ENCODE measurements around the gene BTG4.

BTG4 gene

DNA sequence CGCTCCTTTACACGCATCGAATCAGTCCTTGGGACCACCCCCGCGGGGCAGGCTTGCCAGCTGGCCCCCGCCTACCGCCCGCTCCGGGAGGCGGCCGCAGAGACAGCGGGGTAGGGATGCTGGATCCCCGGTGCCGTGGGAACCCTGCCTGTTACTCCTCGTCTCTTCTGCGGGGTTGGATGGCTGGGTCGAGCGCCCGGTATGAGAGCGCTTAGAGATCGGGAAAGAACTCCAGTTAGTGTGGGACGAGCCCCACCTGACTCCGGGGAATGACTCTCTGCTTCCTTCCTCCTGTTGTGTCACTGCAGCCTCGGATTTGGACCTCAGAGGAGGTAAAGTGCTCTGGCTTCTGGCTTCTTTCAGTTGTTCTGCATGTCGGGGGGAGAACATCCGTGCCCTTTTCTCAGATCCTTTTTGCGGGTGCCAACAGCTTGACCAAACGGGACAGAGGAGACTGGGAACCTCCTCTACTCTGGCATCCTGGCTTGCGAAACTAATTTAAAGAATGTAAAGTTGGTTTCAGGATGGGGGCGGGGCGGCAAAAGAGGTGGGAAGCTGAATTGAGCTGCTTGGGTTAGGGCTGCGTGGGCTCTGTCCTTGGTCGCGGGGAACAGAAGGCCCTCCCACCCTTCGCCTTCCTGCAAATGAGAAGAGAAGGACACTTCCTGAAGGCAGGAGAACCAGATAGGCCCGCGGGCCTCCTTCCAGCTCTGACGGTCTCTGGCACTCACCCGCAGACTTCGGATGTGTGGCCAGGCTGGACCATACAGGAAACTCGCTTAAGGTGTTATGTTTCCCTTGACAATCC lies 29.3 kb upstream of the BTG4 start:
- ChIA-PET POLR2A (no interaction called here), CTCF (interaction anchor here (1.0 to 1.3 kb wide), 3 partner anchors 9 to 91 kb away, joined by 3 read pairs; no protein-coding TSS in a partner anchor)
- Histone ChIP-seq H3K9me3 (ENCODE audit: control extremely low read depth in 1 of 5, control insufficient read depth in 4 of 5, insufficient read depth in 2 of 5, low read depth in 1 of 5, low read length in 4 of 5) (peaks cover 0 to 3% (median 0%) of the 10 kb centered on the region in 5 experiments), H3K4me1 (ENCODE audit: control extremely low read depth in 1 of 4, control insufficient read depth in 4 of 4, insufficient read depth in 4 of 4, low read length in 3 of 4) (peaks cover 0 to 33% (median 25%) of the 10 kb centered on the region in 4 experiments), H3K4me3 (ENCODE audit: control insufficient read depth in 1 of 7, extremely low read depth in 1 of 7, insufficient read depth in 4 of 7, low read depth in 2 of 7, low read length in 6 of 7) (peak overlapping the region; percentile 15 to 80 (median 56)), H3K36me3 (ENCODE audit: control insufficient read depth in 4 of 4, insufficient read depth in 4 of 4, low read length in 3 of 4) (no peaks in the 10 kb centered on the region), H3K27ac (ENCODE audit: insufficient read depth in 1 of 2, low read depth in 1 of 2, low read length in 2 of 2, poor library complexity in 1 of 2, severe bottlenecking in 2 of 2) (no peak overlapping the region), H3K27me3 (replicated peaks in 2 of 5; ENCODE audit: control insufficient read depth in 4 of 5, insufficient read depth in 5 of 5, low read length in 4 of 5) (peaks cover 0 to 36% (median 25%) of the 10 kb centered on the region in 5 experiments)
- WGBS (ENCODE audit: insufficient coverage): 4% methylated on average over 39 of the region's 41 CpGs
- peak in 2 of 3 donors; percentile 34 to 41 for DNase-seq

DNA sequence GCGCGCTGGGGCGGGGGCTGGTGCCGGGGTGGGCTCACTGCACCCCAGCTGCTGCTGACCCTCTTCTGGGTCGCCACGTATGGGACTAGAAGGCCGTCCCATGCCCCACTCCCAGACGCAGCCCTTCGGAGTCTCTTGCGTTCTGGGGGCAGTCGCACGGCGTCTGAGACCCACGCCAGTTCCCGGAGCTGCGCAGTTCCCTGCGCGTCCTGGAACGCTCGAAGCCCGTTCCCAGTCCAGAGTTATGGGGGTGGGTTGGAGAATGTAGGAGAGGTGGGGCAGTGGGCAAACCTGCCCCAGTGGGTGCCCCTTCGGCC lies 28.7 kb upstream of the BTG4 start:
- CTCF ChIA-PET: interaction anchor here (1.0 kb wide), 1 partner anchor 10 kb away, joined by 3 read pairs; no protein-coding TSS in a partner anchor
- Histone ChIP-seq H3K36me3 (ENCODE audit: control insufficient read depth in 4 of 4, insufficient read depth in 4 of 4, low read length in 3 of 4) (no peaks in the 10 kb centered on the region), H3K27ac (ENCODE audit: insufficient read depth in 1 of 2, low read depth in 1 of 2, low read length in 2 of 2, poor library complexity in 1 of 2, severe bottlenecking in 2 of 2) (no peak overlapping the region), H3K4me1 (ENCODE audit: control extremely low read depth in 1 of 4, control insufficient read depth in 4 of 4, insufficient read depth in 4 of 4, low read length in 3 of 4) (peaks cover 0 to 33% (median 25%) of the 10 kb centered on the region in 4 experiments), H3K27me3 (replicated peaks in 2 of 5; ENCODE audit: control insufficient read depth in 4 of 5, insufficient read depth in 5 of 5, low read length in 4 of 5) (peaks cover 0 to 36% (median 25%) of the 10 kb centered on the region in 5 experiments), H3K9me3 (ENCODE audit: control extremely low read depth in 1 of 5, control insufficient read depth in 4 of 5, insufficient read depth in 2 of 5, low read depth in 1 of 5, low read length in 4 of 5) (peaks cover 0 to 3% (median 0%) of the 10 kb centered on the region in 5 experiments), H3K4me3 (ENCODE audit: control insufficient read depth in 1 of 7, extremely low read depth in 1 of 7, insufficient read depth in 4 of 7, low read depth in 2 of 7, low read length in 6 of 7) (peak overlapping the region; percentile 4 to 80 (median 56))
- POLR2A ChIA-PET: interaction anchor here (0.6 kb wide), 1 partner anchor 13 kb away, joined by 3 read pairs; no protein-coding TSS in a partner anchor
- under 1% methylated on average over 14 of the region's 22 CpGs for WGBS (ENCODE audit: insufficient coverage)
- DNase-seq: no peak

DNA sequence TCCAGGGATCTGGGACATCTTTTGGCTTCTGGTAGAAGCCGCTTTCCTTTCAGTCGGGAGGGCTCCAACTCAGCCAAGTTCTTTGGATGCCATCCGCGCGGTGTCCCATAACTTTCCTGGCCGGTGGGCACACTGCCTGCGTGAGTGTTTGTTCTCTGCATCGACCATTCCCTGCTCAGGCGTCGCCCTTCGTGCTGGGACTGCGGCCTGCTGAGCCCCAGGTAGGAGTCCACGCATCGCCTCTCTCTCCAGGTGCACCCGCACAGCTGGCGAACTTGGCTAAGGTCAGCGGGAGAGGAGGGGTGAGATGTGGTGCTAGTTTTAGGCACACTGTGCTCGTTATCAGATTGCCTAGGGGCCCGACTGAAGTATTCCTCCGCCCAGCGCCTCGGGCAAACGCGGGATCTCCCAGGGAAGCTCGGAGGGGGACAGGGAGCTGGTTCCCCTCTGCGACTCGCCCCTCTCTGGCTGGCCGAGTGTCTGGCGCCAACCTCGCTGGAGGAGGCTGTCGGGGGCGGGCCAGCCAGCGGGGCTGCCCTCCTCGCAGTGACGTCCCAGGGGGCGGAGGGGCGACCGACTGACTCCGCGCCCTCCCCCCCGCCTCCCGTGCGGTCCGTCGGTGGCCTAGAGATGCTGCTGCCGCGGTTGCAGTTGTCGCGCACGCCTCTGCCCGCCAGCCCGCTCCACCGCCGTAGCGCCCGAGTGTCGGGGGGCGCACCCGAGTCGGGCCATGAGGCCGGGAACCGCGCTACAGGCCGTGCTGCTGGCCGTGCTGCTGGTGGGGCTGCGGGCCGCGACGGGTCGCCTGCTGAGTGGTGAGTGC lies 28.1 kb upstream of the BTG4 start, which contains the start of gene LAYN:
Gene LAYN (plus strand): TSS at position 607 of the 823 bp plus-strand sequence. CDS start 124 bp downstream, at position 731.
- peak; percentile 29 to 77 (median 62) for DNase-seq
- CTCF ChIA-PET: no interaction called here
- Histone ChIP-seq H3K27ac (ENCODE audit: insufficient read depth in 1 of 2, low read depth in 1 of 2, low read length in 2 of 2, poor library complexity in 1 of 2, severe bottlenecking in 2 of 2) (no peak within 1 kb of the TSS), H3K27me3 (replicated peaks in 2 of 5; ENCODE audit: control insufficient read depth in 4 of 5, insufficient read depth in 5 of 5, low read length in 4 of 5) (peaks cover 0 to 36% (median 25%) of the 10 kb centered on the region in 5 experiments), H3K36me3 (ENCODE audit: control insufficient read depth in 4 of 4, insufficient read depth in 4 of 4, low read length in 3 of 4) (no peaks in the 10 kb centered on the region), H3K4me3 (ENCODE audit: control insufficient read depth in 1 of 7, extremely low read depth in 1 of 7, insufficient read depth in 4 of 7, low read depth in 2 of 7, low read length in 6 of 7) (peak within 1 kb of the TSS; percentile 15 to 80 (median 56)), H3K4me1 (ENCODE audit: control extremely low read depth in 1 of 4, control insufficient read depth in 4 of 4, insufficient read depth in 4 of 4, low read length in 3 of 4) (peaks cover 0 to 33% (median 25%) of the 10 kb centered on the region in 4 experiments), H3K9me3 (ENCODE audit: control extremely low read depth in 1 of 5, control insufficient read depth in 4 of 5, insufficient read depth in 2 of 5, low read depth in 1 of 5, low read length in 4 of 5) (peaks cover 0 to 3% (median 0%) of the 10 kb centered on the region in 5 experiments)
- WGBS (ENCODE audit: insufficient coverage): 9% methylated on average over 49 of the region's 70 CpGs
- POLR2A ChIA-PET: interaction anchor here (0.6 kb wide), 1 partner anchor 14 kb away, joined by 3 read pairs; no protein-coding TSS in a partner anchor

DNA sequence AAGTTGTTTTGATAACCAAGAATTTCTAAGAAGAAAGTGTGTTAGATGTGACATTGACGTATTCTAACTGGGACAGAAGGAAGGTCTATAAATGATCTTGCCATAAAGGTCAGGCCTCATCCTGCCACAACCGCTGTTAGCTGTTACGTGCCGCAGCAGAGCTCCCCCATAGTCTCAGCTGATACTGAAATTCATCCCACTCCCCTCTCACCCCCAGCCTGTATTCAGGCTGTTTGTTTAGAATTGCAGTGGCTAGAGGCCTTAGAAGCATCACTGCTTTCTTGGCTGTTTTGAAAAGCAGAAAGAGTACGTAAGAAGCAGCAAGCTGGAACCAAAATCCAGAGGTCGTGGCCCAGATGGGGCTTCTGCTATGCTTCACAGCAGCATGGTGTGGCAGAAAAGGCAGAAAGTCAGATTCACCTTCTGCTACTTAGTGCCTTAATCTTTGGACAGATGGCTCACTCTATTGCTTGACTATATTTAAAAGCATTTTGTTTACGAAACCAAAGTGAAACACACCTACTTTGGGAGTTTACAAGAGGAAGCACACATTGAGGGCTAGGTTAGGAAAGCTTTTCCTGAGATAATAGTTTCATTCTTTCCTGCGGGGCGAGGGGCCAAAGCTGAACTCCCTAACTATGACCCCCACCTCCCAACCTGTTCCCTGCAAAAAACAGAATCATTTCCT lies 27.4 kb upstream of the BTG4 start:
- POLR2A ChIA-PET: no interaction called here

DNA sequence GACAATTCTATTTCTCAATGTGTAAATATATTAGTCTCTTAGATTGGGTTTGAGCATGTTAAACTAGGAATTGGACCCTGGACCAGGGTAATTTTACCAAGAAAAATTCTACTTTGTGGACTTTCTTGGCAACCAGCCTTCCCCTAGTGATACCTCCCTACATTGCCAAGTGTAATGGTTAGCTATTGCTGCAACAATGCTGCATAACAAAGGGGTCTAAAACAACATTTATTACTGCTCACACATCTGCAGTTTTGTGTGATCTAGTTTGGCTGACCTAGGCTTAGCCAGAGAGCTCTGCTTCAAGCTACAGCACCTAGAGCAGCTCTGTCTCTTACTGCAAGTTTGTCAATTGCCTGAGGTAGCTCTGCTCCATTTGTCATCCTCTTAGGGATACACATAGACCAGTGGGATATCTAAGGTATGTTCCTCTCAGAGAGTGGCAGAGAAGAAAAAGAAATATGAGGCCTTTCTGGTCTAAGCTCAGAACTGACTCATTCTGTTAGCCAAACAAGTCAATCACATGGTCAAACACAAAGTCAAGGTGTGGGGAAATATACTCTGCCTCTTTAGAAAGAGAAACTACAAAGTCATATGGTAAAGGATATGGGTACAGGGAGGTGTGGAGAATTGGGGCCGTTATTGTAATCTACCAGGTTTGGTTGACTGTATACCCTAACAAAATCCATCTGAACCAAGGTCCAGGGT lies 26.4 kb upstream of the BTG4 start:
- POLR2A ChIA-PET: no interaction called here
- WGBS (ENCODE audit: insufficient coverage): 88% methylated on average over 1 of the region's 1 CpG
- peaks cover 3 to 39% (median 27%) of the 10 kb centered on the region in 5 experiments for H3K27me3 ChIP-seq (replicated peaks in 2 of 5; ENCODE audit: control insufficient read depth in 4 of 5, insufficient read depth in 5 of 5, low read length in 4 of 5)
- peaks cover 0 to 3% (median 0%) of the 10 kb centered on the region in 5 experiments for H3K9me3 ChIP-seq (ENCODE audit: control extremely low read depth in 1 of 5, control insufficient read depth in 4 of 5, insufficient read depth in 2 of 5, low read depth in 1 of 5, low read length in 4 of 5)
- H3K4me1 ChIP-seq (ENCODE audit: control extremely low read depth in 1 of 4, control insufficient read depth in 4 of 4, insufficient read depth in 4 of 4, low read length in 3 of 4): peaks cover 0 to 33% (median 25%) of the 10 kb centered on the region in 4 experiments
- no peak overlapping the region for H3K27ac ChIP-seq (ENCODE audit: insufficient read depth in 1 of 2, low read depth in 1 of 2, low read length in 2 of 2, poor library complexity in 1 of 2, severe bottlenecking in 2 of 2)
- CTCF ChIA-PET: interaction anchor here (1.3 to 1.5 kb wide), 2 partner anchors 19 to 84 kb away, joined by 3 to 4 read pairs; no protein-coding TSS in a partner anchor
- no peaks in the 10 kb centered on the region for H3K36me3 ChIP-seq (ENCODE audit: control insufficient read depth in 4 of 4, insufficient read depth in 4 of 4, low read length in 3 of 4)
- H3K4me3 ChIP-seq (ENCODE audit: control insufficient read depth in 1 of 7, extremely low read depth in 1 of 7, insufficient read depth in 4 of 7, low read depth in 2 of 7, low read length in 6 of 7): no peak overlapping the region
- no peak for DNase-seq

More for the DNA sequence above, 27.4 kb upstream of the BTG4 start:
- CTCF ChIA-PET: interaction anchor here (1.3 to 1.5 kb wide), 2 partner anchors 20 to 85 kb away, joined by 3 to 4 read pairs; no protein-coding TSS in a partner anchor
- peak in 2 of 3 donors; percentile 18 for DNase-seq
- no peak overlapping the region for H3K27ac ChIP-seq (ENCODE audit: insufficient read depth in 1 of 2, low read depth in 1 of 2, low read length in 2 of 2, poor library complexity in 1 of 2, severe bottlenecking in 2 of 2)
- 84% methylated on average over 7 of the region's 9 CpGs for WGBS (ENCODE audit: insufficient coverage)
- peaks cover 0 to 3% (median 0%) of the 10 kb centered on the region in 5 experiments for H3K9me3 ChIP-seq (ENCODE audit: control extremely low read depth in 1 of 5, control insufficient read depth in 4 of 5, insufficient read depth in 2 of 5, low read depth in 1 of 5, low read length in 4 of 5)
- H3K36me3 ChIP-seq (ENCODE audit: control insufficient read depth in 4 of 4, insufficient read depth in 4 of 4, low read length in 3 of 4): no peaks in the 10 kb centered on the region
- H3K27me3 ChIP-seq (replicated peaks in 2 of 5; ENCODE audit: control insufficient read depth in 4 of 5, insufficient read depth in 5 of 5, low read length in 4 of 5): peaks cover 2 to 36% (median 26%) of the 10 kb centered on the region in 5 experiments
- H3K4me1 ChIP-seq (ENCODE audit: control extremely low read depth in 1 of 4, control insufficient read depth in 4 of 4, insufficient read depth in 4 of 4, low read length in 3 of 4): peaks cover 0 to 33% (median 25%) of the 10 kb centered on the region in 4 experiments
- peak overlapping the region in 3 of 7 experiments; percentile 68 to 80 (median 79) for H3K4me3 ChIP-seq (ENCODE audit: control insufficient read depth in 1 of 7, extremely low read depth in 1 of 7, insufficient read depth in 4 of 7, low read depth in 2 of 7, low read length in 6 of 7)

DNA sequence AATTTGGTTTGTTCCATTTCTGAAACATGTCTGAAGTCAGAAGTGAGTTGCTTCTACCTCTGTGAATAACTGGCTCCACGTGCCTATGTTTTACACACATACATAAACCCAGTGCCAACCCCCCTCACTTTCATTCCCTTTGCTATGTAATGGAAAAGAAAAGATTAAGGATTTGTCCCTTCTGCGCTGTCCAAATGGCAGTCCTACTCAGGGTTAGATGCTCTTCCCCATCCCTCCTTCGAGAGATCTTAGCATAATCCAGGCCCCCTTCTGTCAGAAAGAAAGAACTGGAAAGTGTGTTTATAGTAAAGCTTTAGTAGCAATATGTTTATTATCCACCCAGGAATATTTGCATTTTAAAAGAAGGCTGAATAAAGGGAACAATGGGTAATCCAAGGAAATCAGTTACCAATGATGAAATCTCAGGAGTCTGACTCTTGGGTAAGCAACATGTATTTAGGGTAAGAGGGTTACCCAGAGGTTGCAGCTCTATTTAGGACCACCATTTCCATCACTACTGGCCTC lies 25.2 kb upstream of the BTG4 start:
- Histone ChIP-seq H3K27ac (ENCODE audit: insufficient read depth in 1 of 2, low read depth in 1 of 2, low read length in 2 of 2, poor library complexity in 1 of 2, severe bottlenecking in 2 of 2) (no peak overlapping the region), H3K9me3 (ENCODE audit: control extremely low read depth in 1 of 5, control insufficient read depth in 4 of 5, insufficient read depth in 2 of 5, low read depth in 1 of 5, low read length in 4 of 5) (peaks cover 0 to 3% (median 0%) of the 10 kb centered on the region in 5 experiments), H3K27me3 (replicated peaks in 2 of 5; ENCODE audit: control insufficient read depth in 4 of 5, insufficient read depth in 5 of 5, low read length in 4 of 5) (peaks cover 3 to 39% (median 27%) of the 10 kb centered on the region in 5 experiments), H3K4me3 (ENCODE audit: control insufficient read depth in 1 of 7, extremely low read depth in 1 of 7, insufficient read depth in 4 of 7, low read depth in 2 of 7, low read length in 6 of 7) (no peak overlapping the region), H3K4me1 (ENCODE audit: control extremely low read depth in 1 of 4, control insufficient read depth in 4 of 4, insufficient read depth in 4 of 4, low read length in 3 of 4) (peaks cover 0 to 29% (median 22%) of the 10 kb centered on the region in 4 experiments), H3K36me3 (ENCODE audit: control insufficient read depth in 4 of 4, insufficient read depth in 4 of 4, low read length in 3 of 4) (no peaks in the 10 kb centered on the region)
- WGBS (ENCODE audit: insufficient coverage): no CpG with 5 or more reads among the region's 3 CpGs
- ChIA-PET POLR2A (no interaction called here), CTCF (interaction anchor here (0.6 kb wide), 1 partner anchor 73 kb away, joined by 3 read pairs; no protein-coding TSS in a partner anchor)
- no peak for DNase-seq
